ENCODE data around the gene FRMD4A. TPM values are rescaled to one million over a fixed set of nuclear protein-coding genes. Genes with fewer than 3 reads are reported as not detected.
A peak's percentile ranks its signal among the peaks of the same experiment; 100 is the strongest.

FRMD4A gene
- total and polyA plus RNA-seq, 2 experiments from 2014 or later, result 5.4 to 10.3 TPM

DNA sequence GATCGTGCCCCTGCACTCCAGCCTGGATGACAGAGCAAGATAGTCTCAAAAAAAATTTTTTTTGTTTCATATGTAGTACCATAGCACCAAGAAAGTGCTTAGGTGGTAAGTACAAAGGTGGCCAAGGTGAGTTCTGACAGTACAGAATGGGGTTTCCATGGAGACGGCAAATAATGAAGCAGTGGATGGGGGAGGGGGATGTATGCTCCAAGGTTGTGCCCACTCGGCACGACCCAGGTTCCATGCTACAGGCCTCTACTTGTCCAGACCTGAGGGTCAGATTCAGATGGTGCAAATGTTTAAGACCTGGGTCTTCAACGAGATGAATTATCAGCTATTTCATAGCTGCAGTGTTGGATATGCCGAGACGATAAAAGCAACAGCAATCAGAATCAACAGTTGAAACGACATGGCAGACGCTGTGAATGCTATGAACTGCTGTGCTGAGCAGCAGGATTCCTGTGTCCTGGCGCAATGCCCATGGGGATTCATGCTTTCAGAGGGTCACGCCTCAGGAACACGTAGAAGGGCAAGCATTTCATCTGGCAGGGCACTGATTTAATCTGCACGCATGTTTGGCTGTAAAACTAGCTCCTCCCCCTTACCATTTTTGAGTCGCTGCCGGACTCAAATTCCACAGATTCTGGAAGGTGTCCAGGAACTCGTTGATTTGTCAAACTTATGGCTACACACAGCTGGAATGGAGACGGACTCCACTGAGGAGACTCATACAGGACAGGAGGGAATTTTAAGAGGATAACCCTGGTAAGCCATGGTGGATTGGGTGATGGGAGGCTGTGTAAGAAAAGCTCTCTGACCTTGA lies 256.5 kb downstream of the FRMD4A start:
- Histone ChIP-seq H3K4me1 (ENCODE audit: insufficient read depth) (no peaks in the 10 kb centered on the region), H3K9me2 (replicated peaks; ENCODE audit: insufficient read depth) (no peaks in the 10 kb centered on the region), H3K4me3 (no peak overlapping the region), H3K9me3 (ENCODE audit: low read depth) (no peaks in the 10 kb centered on the region), H3K4me2 (peak overlapping the region; percentile 14), H4K20me1 (ENCODE audit: insufficient read depth, poor library complexity, severe bottlenecking) (no peaks in the 10 kb centered on the region), H2AFZ (no peak overlapping the region), H3K27ac (peak overlapping the region; percentile 66), H3K27me3 (no peaks in the 10 kb centered on the region), H3K36me3 (replicated peaks; ENCODE audit: insufficient read depth, low read depth) (no peaks in the 10 kb centered on the region), H3K79me2 (no peaks in the 10 kb centered on the region)
- DNase-seq (ENCODE audit: low spot score), result peak; percentile 88
- WGBS (ENCODE audit: low lambda C conversion rate, missing lambda C conversion rate), result 67% methylated on average over 17 of the region's 17 CpGs
- TF ChIP-seq EZH2phosphoT487 (IDR thresholded peaks at IDR 0.05; ENCODE audit: low read depth, severe bottlenecking, unreplicated experiment) (no peak), EZH2 (IDR thresholded peaks at IDR 0.05; ENCODE audit: borderline replicate concordance) (no peak), CTCF (IDR thresholded peaks at IDR 0.05; ENCODE audit: poor library complexity) (no peak)

GRCh38 chr10:14072541-14072940 lies 258.2 kb downstream of the FRMD4A start:
- 55% methylated on average over 3 of the region's 3 CpGs for WGBS (ENCODE audit: low lambda C conversion rate, missing lambda C conversion rate)
- no peaks in the 10 kb centered on the region for H3K9me3 ChIP-seq (ENCODE audit: low read depth)
- H3K4me3 ChIP-seq, result no peak overlapping the region
- H3K9me2 ChIP-seq (replicated peaks; ENCODE audit: insufficient read depth), result no peaks in the 10 kb centered on the region
- no peaks in the 10 kb centered on the region for H4K20me1 ChIP-seq (ENCODE audit: insufficient read depth, poor library complexity, severe bottlenecking)
- no peaks in the 10 kb centered on the region for H3K79me2 ChIP-seq
- TF ChIP-seq EZH2phosphoT487 (IDR thresholded peaks at IDR 0.05; ENCODE audit: low read depth, severe bottlenecking, unreplicated experiment) (no peak), CTCF (IDR thresholded peaks at IDR 0.05; ENCODE audit: poor library complexity) (no peak), EZH2 (IDR thresholded peaks at IDR 0.05; ENCODE audit: borderline replicate concordance) (no peak)
- H3K4me2 ChIP-seq, result no peak overlapping the region
- no peak overlapping the region for H2AFZ ChIP-seq
- DNase-seq (ENCODE audit: low spot score), result no peak
- H3K36me3 ChIP-seq (replicated peaks; ENCODE audit: insufficient read depth, low read depth), result no peaks in the 10 kb centered on the region
- no peaks in the 10 kb centered on the region for H3K27me3 ChIP-seq
- H3K27ac ChIP-seq, result no peak overlapping the region
- H3K4me1 ChIP-seq (ENCODE audit: insufficient read depth), result no peaks in the 10 kb centered on the region

GRCh38 chr10:14071956-14072355 lies 258.8 kb downstream of the FRMD4A start:
- Histone ChIP-seq H3K4me2 (no peak overlapping the region), H3K27me3 (no peaks in the 10 kb centered on the region), H3K79me2 (no peaks in the 10 kb centered on the region), H3K9me3 (ENCODE audit: low read depth) (no peaks in the 10 kb centered on the region), H3K27ac (no peak overlapping the region), H3K36me3 (replicated peaks; ENCODE audit: insufficient read depth, low read depth) (no peaks in the 10 kb centered on the region), H2AFZ (no peak overlapping the region), H3K4me3 (no peak overlapping the region), H3K9me2 (replicated peaks; ENCODE audit: insufficient read depth) (no peaks in the 10 kb centered on the region), H3K4me1 (ENCODE audit: insufficient read depth) (no peaks in the 10 kb centered on the region), H4K20me1 (ENCODE audit: insufficient read depth, poor library complexity, severe bottlenecking) (no peaks in the 10 kb centered on the region)
- 90% methylated on average over 4 of the region's 4 CpGs for whole genome bisulfite sequencing (ENCODE audit: low lambda C conversion rate, missing lambda C conversion rate)
- DNase-seq (ENCODE audit: low spot score), result no peak
- TF ChIP-seq CTCF (IDR thresholded peaks at IDR 0.05; ENCODE audit: poor library complexity) (no peak), EZH2phosphoT487 (IDR thresholded peaks at IDR 0.05; ENCODE audit: low read depth, severe bottlenecking, unreplicated experiment) (no peak), EZH2 (IDR thresholded peaks at IDR 0.05; ENCODE audit: borderline replicate concordance) (no peak)

All from hepatocyte (in vitro differentiated cells).